ENCODE results near the gene SIAH1.
A peak's percentile ranks its signal among the peaks of the same experiment; 100 is the strongest.
"Not testable (repeated sequence)": the region's sequence is repeated elsewhere in the genome, so short reads cannot be mapped to it uniquely, and the experiment has no call there.

Gene SIAH1, protein sequence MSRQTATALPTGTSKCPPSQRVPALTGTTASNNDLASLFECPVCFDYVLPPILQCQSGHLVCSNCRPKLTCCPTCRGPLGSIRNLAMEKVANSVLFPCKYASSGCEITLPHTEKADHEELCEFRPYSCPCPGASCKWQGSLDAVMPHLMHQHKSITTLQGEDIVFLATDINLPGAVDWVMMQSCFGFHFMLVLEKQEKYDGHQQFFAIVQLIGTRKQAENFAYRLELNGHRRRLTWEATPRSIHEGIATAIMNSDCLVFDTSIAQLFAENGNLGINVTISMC

GRCh38 chr16:48385253-48386150 lies at the start of gene SIAH1:
Gene SIAH1, minus strand, starts transcription at chr16:48385413. Its CDS starts 22,985 bp downstream, at chr16:48362428.
- peak; percentile 69 for DNase-seq

- no peak for DNase-seq
Measured at GRCh38 chr16:48434653-48435317, 49.6 kb upstream of the SIAH1 start.

- DNase-seq: no peak
Measured at GRCh38 chr16:48433850-48434530, 48.8 kb upstream of the SIAH1 start.

DNA sequence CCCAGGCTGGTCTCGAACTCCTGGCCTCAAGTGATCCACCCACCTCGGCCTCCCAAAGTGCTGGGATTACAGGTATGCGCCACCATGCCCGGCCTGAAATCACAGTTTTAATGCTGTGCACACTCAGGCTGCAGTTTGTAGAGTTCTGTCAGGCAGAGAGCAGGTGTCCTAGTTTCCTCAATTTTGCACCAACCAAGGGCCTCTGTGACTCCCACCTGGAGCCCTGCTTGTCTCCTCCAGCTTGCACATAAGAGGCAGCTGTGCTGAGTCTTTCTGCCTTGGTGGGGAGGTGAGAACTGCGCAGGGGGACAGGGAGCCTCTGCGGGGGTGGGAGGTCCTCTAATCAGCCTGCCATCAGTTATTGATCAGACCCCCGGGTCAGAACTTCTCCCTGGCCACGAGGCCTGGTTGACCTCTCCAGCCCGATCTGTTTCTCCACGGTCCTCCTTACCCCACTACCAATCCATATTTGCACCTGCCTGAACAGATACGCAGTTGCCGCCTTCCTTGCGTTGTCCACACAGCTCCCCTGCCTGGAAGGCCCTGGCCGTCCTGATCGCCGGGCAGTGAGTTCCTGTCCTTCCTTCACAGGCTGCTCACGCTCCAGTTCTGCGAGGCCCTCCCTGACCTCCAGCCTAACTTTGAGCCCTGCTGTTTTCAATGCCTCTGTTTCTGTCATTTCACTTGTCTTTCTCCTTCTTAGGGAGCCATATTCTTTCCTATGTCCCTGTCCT lies 48.1 kb upstream of the SIAH1 start:
- DNase-seq: no peak

- DNase-seq: no peak
Measured at GRCh38 chr16:48432136-48432535, 46.9 kb upstream of the SIAH1 start.

- no peak for DNase-seq
Measured at GRCh38 chr16:48430890-48431289, 45.7 kb upstream of the SIAH1 start.

DNA sequence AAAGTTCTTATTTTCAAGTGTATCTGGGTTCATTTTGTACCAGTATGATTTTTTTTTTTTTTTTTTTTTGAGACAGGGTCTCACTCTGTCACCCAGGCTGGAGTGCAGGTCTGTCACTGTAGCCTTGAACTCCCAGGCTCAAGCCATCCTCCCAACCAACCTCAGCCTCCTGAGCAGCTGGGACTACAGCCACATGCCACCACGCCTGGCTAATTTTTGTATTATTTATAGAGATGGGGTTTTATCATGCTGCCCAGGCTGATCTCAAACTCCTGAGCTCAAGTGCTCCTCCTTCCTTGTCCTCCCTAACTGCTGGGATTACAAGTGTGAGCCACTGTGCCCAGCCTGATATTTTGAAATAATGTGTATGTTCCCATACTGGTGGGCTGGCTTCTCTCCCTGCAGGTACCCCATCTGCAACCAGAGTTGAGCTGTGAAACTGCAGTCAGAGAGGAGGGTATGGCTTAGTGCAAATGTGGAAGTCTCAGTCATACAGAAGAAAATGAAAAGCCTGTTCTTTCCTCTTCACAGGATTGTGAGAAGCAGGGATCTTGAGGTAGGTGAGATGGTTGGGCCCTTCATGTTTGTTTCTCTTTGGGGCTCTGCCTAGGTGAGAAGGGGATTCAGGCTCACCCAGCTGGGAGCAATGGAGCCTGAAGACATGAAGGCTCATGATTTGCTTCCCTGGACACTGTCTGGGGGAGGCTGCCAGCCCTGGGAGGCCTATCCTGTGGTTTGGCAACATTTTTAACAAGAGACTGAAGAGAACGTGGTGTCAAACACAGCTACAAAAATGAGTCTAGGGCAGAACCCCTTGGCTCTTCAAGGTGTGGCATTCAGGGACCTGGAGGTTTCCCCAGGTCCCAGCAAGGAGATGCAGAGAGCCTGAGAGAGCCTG lies 41.3 kb upstream of the SIAH1 start:
- no peak for DNase-seq

DNA sequence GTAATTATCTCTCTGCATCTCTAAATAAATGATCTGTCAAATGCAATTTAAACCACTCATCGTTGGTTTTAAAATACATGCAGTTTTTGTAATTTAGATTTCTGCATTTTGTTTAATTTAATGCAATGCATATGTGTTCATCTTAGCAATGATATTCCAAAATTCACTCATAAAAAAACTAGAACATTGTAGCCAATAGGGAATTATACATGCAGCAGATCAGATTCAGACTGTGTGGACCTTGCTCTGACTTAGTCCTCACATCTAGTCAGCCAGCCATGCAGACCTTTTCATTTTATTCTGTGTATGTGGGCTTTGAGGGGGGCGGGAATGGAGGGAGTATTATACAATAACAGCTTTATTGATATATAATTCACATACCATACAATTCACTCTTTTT lies 37.3 kb upstream of the SIAH1 start:
- no peak for DNase-seq

DNA sequence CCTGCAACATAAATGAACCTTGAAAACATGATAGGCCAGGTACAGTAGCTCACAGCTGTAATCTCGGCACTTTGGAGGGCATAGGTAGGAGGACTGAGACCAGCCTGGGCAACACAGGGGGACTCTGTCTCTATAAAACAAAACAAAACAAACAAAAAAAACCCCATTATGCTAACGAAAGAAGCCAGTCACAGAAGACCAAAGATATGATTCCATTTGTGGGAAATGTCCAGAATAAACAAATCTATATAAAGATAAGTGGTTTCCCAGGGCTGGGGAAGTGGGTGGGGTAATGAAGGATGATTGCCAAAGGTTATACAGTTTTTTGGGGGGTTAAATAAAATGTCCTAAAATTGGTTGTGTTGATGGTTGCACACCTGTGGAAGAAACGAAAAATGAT lies 36.5 kb upstream of the SIAH1 start:
- no peak for DNase-seq

DNA sequence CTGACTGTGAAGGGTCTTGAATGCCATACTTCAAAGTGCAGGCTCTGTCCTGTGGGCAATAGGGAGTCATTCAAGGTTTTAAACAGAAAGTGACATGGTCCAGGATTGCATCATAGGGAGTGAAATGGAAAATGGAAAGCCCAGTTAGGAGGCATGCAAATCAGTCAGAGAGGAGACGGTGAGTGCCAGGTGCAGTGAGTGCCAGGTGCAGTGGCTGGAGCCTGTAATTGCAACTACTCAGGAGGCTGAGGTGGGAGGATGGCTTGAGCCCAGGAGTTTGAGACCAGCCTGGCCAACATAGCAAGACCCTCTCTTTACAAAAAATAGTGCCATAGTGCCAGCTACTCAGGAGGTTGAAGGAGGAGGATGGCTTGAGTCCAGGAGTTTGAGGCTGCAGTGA lies 35.2 kb upstream of the SIAH1 start:
- DNase-seq: no peak

GRCh38 chr16:48416617-48417016 lies 31.4 kb upstream of the SIAH1 start:
- DNase-seq: not testable (repeated sequence)

DNA sequence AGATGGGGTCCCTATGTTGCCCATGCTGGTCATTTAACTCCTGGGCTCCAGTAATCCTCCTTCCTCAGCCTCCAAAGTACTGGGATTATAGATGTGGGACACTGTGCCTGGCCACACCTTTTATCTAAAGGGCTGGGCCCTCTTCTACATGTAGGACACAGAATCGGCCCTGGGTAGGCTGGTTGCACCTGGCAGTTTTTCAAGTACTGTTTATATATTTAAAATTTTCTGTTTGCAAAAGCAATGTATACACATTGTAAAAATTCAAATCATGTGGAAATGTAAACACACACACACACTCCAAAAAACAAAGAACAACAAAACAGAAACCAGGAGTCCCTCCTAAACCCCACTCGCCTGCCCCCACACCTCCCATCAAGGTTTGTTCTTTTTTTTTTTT lies 28.1 kb upstream of the SIAH1 start:
- no peak for DNase-seq

GRCh38 chr16:48409839-48410632 lies 24.8 kb upstream of the SIAH1 start:
- DNase-seq: no peak

DNA sequence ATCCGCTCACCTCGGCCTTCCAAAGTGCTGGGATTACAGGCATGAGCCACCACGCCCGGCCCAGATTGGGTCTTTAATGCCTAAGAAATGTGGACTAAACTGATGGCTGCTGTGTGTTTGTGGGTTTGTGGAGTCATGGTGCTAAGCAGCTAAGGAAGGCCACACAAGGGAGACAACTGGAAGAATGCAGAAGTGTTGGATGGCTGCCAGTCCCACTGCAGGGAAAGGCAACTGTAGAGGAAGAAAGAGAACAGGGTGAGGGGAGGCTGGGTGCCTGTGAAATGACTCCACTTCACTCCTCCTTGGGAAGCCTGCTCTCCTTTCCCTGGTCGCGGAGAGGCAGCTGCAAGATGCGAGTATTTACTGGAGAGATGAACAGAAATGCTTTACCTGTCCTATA lies 23.5 kb upstream of the SIAH1 start:
- no peak for DNase-seq

DNA sequence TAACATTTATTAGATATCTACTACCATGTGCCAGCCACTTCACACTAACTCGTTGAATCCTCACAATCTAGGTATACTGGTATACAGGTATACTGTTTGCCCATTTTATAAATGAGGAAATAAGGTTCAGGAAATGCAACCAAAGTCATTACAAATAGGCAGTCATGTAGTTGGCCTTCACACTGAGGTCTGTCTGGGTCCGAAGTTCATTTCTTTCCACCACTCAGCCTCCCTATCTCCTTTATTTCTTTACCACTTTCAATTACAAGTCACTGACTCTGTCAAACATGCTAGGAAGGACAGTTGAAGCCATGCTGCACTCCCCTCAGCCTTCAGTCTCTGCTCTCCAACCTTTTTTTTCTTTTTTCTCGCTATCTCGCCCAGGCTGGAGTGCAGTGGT lies 20.7 kb upstream of the SIAH1 start:
- DNase-seq: no peak

GRCh38 chr16:48405153-48405552 lies 19.9 kb upstream of the SIAH1 start:
- no peak for DNase-seq

GRCh38 chr16:48402547-48402946 lies 17.3 kb upstream of the SIAH1 start:
- not testable (repeated sequence) for DNase-seq

DNA sequence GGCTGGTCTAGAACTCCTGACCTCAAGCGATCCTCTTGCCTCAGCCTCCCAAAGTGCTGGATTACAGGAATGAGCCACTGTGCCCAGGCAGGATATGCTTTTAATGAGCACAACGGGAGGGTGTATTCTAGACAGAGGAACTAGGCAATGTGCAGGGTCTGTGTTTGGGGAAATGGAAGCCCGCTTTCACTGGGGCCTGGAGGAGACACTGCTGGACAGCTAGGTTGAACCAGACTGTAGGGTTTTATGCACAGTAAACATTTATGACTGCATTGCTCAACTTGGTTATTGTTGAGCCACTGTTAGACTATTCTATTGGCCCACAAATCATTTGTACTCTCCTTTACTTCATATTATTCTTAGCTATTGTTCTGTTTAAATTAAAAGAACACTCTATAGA lies 10.2 kb upstream of the SIAH1 start:
- no peak for DNase-seq

DNA sequence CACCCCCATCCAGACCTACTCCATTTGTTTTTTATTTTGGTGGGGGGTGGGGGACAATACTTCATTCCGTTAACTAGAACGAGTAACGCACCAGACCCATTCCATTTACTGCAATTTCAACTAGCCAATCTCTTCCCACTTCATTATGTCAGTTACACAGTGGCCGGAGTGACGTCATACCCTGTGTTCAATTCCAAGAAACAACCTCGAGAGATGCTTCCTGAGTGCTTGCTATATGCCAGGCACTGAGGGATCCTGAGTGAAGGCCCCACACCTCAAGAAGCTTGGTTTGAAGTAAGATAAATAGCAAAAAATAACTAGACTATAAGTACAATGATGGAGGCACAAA lies 9.1 kb upstream of the SIAH1 start:
- DNase-seq: no peak

All from NCI-H2171 treated with DMSO at 0.1 percent for 48 hours (cell line).